Parathyroid adenoma (tissue), 2 donors: Measurements from ENCODE around the gene ACOT8.

Experiments used
- H2AFZ ChIP-seq: fragments of 300-600 bp; sonication (generic); one replicate; pipeline ENCODE4 v1.7.0; 2017; ENCODE audit warnings: antibody characterized with exemption, mild to moderate bottlenecking
- H3K27ac ChIP-seq: fragments of 300-600 bp; sonication (generic); one replicate; pipeline ENCODE4 v1.7.0; 2017
- H3K27me3 ChIP-seq: fragments of 300-600 bp; sonication (generic); one replicate; pipeline ENCODE4 v1.7.0; 2017; ENCODE audit warnings: low read length; ENCODE audit not compliant: control insufficient read depth, insufficient read depth
- H3K36me3 ChIP-seq: fragments of 300-600 bp; sonication (generic); one replicate; pipeline ENCODE4 v1.7.0; 2017; ENCODE audit warnings: low read length; ENCODE audit not compliant: control insufficient read depth, insufficient read depth
- H3K4me1 ChIP-seq: fragments of 300-600 bp; sonication (generic); one replicate; pipeline ENCODE4 v1.7.0; 2017; ENCODE audit warnings: control low read depth
- H3K4me2 ChIP-seq: fragments of 300-600 bp; sonication (generic); one replicate; pipeline ENCODE4 v1.7.0; 2017; ENCODE audit warnings: low read length
- H3K4me3 ChIP-seq: fragments of 300-600 bp; sonication (generic); one replicate; pipeline ENCODE4 v1.7.0; 2017; ENCODE audit warnings: low read depth, low read length
- H3K79me2 ChIP-seq: fragments of 300-600 bp; sonication (generic); one replicate; pipeline ENCODE4 v1.7.0; 2017; ENCODE audit warnings: control low read depth
- H3K9ac ChIP-seq: fragments of 300-600 bp; sonication (generic); one replicate; pipeline ENCODE4 v1.7.0; 2017; ENCODE audit warnings: mild to moderate bottlenecking
- H3K9me3 ChIP-seq: fragments of 300-600 bp; sonication (generic); one replicate; pipeline ENCODE4 v1.7.0; 2017; ENCODE audit warnings: low read length; ENCODE audit not compliant: control insufficient read depth
- TF ChIP-seq, protein P1 (sequence below): fragments of 300-600 bp; sonication (generic); IDR thresholded peaks from one replicate; pipeline ENCODE4 v1.7.0; 2017; ENCODE audit warnings: antibody characterized with exemption, mild to moderate bottlenecking
- donor health status: primary hyperparathyroidism.

Gene ACOT8

DNA sequence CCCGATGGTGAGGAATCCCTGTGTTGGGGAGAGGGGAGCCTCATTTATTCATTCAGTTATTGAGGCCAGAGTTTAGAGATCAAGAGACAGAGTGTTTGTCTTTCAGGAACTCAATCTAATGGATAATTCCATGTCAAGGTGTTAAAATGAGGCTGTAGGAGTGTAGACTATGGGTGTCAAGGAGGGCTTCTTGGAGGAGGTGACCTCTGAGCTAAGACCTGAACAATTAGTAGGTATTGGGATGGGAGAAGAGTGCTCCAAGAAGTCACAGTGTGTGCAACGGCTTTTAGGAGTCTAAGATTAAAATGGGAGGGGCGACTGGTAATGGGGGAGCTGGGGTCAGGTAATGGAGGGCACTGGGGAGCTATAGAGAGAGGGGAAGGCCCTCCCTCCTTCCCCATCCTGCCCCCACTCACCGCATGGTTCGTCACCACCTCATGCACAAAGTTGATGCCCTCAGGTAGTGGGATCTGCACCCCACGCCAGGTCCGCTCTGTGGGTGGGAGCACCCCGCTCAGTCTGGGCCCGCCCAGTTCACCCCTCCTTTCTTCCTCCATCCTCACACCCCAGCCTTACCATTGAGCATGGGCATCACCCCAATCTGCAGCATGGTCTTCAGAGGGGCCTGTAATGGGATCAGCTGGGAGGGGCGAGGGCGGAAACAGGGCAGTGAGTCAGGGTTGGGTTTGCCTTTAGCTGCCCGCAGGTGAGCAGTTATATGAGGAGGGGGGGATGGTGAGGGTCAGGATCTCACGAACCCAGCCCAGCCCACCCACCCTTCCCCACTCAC is 42.0 kb upstream of the ACOT8 start:
- no peak overlapping the region for H3K4me2 ChIP-seq
- H3K27ac ChIP-seq = no peak overlapping the region
- H3K9ac ChIP-seq = no peak overlapping the region
- no peak overlapping the region for H2AFZ ChIP-seq
- H3K36me3 ChIP-seq = no peaks in the 10 kb centered on the region
- H3K4me3 ChIP-seq = no peak overlapping the region
- no peaks in the 10 kb centered on the region for H3K79me2 ChIP-seq
- H3K4me1 ChIP-seq = no peaks in the 10 kb centered on the region
- TF ChIP-seq, protein P1, sequence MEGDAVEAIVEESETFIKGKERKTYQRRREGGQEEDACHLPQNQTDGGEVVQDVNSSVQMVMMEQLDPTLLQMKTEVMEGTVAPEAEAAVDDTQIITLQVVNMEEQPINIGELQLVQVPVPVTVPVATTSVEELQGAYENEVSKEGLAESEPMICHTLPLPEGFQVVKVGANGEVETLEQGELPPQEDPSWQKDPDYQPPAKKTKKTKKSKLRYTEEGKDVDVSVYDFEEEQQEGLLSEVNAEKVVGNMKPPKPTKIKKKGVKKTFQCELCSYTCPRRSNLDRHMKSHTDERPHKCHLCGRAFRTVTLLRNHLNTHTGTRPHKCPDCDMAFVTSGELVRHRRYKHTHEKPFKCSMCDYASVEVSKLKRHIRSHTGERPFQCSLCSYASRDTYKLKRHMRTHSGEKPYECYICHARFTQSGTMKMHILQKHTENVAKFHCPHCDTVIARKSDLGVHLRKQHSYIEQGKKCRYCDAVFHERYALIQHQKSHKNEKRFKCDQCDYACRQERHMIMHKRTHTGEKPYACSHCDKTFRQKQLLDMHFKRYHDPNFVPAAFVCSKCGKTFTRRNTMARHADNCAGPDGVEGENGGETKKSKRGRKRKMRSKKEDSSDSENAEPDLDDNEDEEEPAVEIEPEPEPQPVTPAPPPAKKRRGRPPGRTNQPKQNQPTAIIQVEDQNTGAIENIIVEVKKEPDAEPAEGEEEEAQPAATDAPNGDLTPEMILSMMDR = no peak
- H3K27me3 ChIP-seq = no peaks in the 10 kb centered on the region
- H3K9me3 ChIP-seq = no peaks in the 10 kb centered on the region

DNA sequence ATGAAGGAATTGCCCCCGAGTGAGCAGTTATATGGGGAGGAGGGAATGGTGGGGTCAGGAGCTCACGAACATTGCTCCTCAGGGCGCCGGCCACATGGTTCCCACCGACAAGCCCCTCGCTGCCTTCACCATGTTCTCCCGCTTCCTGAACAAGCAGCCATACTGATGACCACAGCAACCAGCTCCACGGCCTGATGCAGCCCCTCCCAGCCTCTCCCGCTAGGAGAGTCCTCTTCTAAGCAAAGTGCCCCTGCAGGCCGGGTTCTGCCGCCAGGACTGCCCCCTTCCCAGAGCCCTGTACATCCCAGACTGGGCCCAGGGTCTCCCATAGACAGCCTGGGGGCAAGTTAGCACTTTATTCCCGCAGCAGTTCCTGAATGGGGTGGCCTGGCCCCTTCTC is 41.1 kb upstream of the ACOT8 start:
- Histone ChIP-seq H3K9me3 (no peaks in the 10 kb centered on the region), H3K4me2 (no peak overlapping the region), H3K4me1 (no peaks in the 10 kb centered on the region), H3K27me3 (no peaks in the 10 kb centered on the region), H3K4me3 (no peak overlapping the region), H3K9ac (no peak overlapping the region), H3K79me2 (no peaks in the 10 kb centered on the region), H3K36me3 (no peaks in the 10 kb centered on the region), H3K27ac (no peak overlapping the region), H2AFZ (no peak overlapping the region)
- TF ChIP-seq, protein P1 = no peak

DNA sequence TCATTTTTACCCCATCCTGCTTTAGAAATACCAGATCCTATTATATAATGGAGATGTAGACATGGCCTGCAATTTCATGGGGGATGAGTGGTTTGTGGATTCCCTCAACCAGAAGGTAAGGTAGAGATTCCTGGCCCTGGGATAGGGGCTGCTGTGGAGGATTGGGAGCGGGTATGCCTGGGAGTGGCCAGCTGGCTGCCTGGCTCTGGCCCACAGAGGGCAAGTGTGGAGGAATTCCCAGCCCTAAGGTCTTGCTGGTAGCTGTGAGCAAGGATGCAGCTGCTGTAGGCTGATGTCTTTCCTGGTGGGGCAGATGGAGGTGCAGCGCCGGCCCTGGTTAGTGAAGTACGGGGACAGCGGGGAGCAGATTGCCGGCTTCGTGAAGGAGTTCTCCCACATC is 40.5 kb upstream of the ACOT8 start:
- Histone ChIP-seq H3K9ac (no peak overlapping the region), H3K4me1 (no peaks in the 10 kb centered on the region), H3K27ac (no peak overlapping the region), H2AFZ (no peak overlapping the region), H3K27me3 (no peaks in the 10 kb centered on the region), H3K79me2 (no peaks in the 10 kb centered on the region), H3K4me3 (no peak overlapping the region), H3K4me2 (no peak overlapping the region), H3K36me3 (no peaks in the 10 kb centered on the region), H3K9me3 (no peaks in the 10 kb centered on the region)
- TF ChIP-seq, protein P1 = no peak

DNA sequence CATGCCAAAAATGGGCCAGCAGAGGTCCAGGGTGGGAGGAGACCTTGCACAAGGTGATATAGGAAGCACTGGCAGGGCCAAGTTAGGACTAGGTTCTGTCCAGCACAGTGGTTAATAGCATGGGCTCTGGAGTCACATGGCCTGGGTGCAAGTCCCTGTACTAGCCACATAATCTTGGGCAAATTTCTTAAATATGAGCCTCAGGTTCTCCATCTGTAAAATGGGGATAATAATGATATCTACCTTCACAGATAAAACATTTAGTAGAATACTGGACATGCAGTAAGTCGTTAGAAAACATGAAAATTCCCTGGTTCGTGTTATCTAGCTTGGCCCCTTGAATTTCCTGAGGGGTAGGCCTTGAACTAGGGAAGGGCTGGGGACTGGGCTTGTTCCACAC is 40.1 kb upstream of the ACOT8 start:
- no peak overlapping the region for H3K4me2 ChIP-seq
- H3K27me3 ChIP-seq = no peaks in the 10 kb centered on the region
- H3K36me3 ChIP-seq = no peaks in the 10 kb centered on the region
- H3K4me1 ChIP-seq = no peaks in the 10 kb centered on the region
- no peaks in the 10 kb centered on the region for H3K79me2 ChIP-seq
- H3K4me3 ChIP-seq = no peak overlapping the region
- no peak overlapping the region for H3K27ac ChIP-seq
- H3K9me3 ChIP-seq = no peaks in the 10 kb centered on the region
- no peak overlapping the region for H3K9ac ChIP-seq
- TF ChIP-seq, protein P1 = no peak
- no peak overlapping the region for H2AFZ ChIP-seq

DNA sequence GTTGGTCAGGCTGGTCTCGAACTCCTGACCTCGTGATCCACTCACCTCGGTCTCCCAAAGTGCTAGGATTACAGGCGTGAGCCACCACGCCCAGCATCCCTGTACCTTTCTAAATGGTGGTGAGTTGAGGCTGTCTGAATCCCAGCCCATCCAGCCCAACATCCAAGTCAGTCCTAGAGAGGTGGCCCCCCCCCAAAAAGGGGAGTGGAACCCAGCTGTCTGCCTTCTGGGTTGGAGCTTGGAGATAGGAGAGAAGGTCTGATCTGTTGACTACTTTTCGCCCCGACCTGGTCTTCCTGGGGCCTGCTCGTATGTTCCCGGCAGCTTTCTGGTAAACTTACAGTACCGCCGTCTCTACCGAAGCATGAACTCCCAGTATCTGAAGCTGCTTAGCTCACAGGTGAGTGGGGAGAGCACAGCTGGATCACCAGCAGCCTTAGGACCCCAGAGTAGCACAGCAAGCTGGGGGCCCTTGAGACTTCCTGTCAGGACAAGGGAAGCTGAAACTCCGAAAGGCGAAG is 39.5 kb upstream of the ACOT8 start:
- Histone ChIP-seq H3K4me1 (peaks cover 1% of the 10 kb centered on the region), H3K4me2 (no peak overlapping the region), H3K27me3 (no peaks in the 10 kb centered on the region), H3K4me3 (no peak overlapping the region), H3K36me3 (no peaks in the 10 kb centered on the region), H3K9ac (no peak overlapping the region), H2AFZ (no peak overlapping the region), H3K79me2 (no peaks in the 10 kb centered on the region), H3K27ac (no peak overlapping the region), H3K9me3 (no peaks in the 10 kb centered on the region)
- TF ChIP-seq, protein P1 = no peak
